ENCODE measurements around the gene CENPO. TPM values are rescaled to one million over a fixed set of nuclear protein-coding genes. Genes with fewer than 3 reads are reported as not detected.

CENPO gene
- total RNA-seq, 1 experiment from 2014 or later = 38.6 TPM

DNA sequence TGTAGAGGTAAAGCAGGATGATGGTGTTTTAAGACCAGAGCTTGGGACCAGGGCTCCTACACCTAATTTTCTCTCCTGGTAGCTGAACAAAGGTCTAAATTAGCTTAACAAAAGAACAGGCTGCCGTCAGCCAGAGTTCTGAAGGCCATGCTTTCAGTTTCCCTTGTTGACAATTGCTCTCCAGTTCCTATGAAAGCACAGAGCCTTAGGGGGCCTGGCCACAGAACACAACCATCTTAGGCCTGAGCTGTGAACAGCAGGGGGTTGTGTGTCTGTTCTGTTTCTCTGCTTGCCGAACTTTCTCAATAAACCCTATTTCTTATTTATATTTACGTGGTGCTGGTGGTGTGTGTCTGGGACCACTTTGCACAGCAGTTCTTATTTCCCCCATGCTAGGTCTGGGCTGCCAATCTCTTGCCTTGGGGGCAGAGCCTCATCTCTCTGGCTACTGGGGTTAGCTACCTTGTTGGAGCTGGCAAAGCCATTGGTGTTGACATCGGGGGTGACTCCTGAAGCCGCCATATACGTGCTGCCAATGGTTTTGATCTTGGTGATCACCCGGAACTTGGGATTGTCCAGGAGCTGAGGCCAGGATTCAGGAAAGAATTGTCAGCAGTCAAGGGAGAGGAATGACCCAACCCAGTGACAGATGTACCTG, 29.0 kb downstream of the CENPO start (continued):
- no peak for TF ChIP-seq ELF4 (CRISPR knock-in tag; IDR thresholded peaks at IDR 0.05; ENCODE audit: low read depth)
- TF ChIP-seq, protein P1, sequence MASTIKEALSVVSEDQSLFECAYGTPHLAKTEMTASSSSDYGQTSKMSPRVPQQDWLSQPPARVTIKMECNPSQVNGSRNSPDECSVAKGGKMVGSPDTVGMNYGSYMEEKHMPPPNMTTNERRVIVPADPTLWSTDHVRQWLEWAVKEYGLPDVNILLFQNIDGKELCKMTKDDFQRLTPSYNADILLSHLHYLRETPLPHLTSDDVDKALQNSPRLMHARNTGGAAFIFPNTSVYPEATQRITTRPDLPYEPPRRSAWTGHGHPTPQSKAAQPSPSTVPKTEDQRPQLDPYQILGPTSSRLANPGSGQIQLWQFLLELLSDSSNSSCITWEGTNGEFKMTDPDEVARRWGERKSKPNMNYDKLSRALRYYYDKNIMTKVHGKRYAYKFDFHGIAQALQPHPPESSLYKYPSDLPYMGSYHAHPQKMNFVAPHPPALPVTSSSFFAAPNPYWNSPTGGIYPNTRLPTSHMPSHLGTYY (CRISPR knock-in tag; IDR thresholded peaks at IDR 0.05) = no peak
- TF ChIP-seq ETV6 (CRISPR knock-in tag; IDR thresholded peaks at IDR 0.05) = 0 out of 2 replicates have a peak, but pooled peaks have one; percentile 52
- TF ChIP-seq, protein P2, sequence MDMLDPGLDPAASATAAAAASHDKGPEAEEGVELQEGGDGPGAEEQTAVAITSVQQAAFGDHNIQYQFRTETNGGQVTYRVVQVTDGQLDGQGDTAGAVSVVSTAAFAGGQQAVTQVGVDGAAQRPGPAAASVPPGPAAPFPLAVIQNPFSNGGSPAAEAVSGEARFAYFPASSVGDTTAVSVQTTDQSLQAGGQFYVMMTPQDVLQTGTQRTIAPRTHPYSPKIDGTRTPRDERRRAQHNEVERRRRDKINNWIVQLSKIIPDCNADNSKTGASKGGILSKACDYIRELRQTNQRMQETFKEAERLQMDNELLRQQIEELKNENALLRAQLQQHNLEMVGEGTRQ (CRISPR knock-in tag; IDR thresholded peaks at IDR 0.05) = no peak
- no peak for TF ChIP-seq JAZF1 (CRISPR knock-in tag; IDR thresholded peaks at IDR 0.05)
- TF ChIP-seq ZNF423 (CRISPR knock-in tag; IDR thresholded peaks at IDR 0.05) = peak; percentile 54; the same call in 1 of the 2 replicates
- TF ChIP-seq, protein P3, sequence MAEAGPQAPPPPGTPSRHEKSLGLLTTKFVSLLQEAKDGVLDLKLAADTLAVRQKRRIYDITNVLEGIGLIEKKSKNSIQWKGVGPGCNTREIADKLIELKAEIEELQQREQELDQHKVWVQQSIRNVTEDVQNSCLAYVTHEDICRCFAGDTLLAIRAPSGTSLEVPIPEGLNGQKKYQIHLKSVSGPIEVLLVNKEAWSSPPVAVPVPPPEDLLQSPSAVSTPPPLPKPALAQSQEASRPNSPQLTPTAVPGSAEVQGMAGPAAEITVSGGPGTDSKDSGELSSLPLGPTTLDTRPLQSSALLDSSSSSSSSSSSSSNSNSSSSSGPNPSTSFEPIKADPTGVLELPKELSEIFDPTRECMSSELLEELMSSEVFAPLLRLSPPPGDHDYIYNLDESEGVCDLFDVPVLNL (CRISPR knock-in tag; IDR thresholded peaks at IDR 0.05; ENCODE audit: borderline replicate concordance, low read depth) = no peak
- no peak for TF ChIP-seq EMX1 (CRISPR knock-in tag; IDR thresholded peaks at IDR 0.05)
- TF ChIP-seq FOXP1 (CRISPR knock-in tag; IDR thresholded peaks at IDR 0.05; ENCODE audit: borderline replicate concordance) = no peak
- TF ChIP-seq, protein P4, sequence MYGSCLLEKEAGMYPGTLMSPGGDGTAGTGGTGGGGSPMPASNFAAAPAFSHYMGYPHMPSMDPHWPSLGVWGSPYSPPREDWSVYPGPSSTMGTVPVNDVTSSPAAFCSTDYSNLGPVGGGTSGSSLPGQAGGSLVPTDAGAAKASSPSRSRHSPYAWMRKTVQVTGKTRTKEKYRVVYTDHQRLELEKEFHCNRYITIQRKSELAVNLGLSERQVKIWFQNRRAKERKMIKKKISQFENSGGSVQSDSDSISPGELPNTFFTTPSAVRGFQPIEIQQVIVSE (CRISPR knock-in tag; IDR thresholded peaks at IDR 0.05; ENCODE audit: borderline replicate concordance) = no peak
- TF ChIP-seq, protein P5, sequence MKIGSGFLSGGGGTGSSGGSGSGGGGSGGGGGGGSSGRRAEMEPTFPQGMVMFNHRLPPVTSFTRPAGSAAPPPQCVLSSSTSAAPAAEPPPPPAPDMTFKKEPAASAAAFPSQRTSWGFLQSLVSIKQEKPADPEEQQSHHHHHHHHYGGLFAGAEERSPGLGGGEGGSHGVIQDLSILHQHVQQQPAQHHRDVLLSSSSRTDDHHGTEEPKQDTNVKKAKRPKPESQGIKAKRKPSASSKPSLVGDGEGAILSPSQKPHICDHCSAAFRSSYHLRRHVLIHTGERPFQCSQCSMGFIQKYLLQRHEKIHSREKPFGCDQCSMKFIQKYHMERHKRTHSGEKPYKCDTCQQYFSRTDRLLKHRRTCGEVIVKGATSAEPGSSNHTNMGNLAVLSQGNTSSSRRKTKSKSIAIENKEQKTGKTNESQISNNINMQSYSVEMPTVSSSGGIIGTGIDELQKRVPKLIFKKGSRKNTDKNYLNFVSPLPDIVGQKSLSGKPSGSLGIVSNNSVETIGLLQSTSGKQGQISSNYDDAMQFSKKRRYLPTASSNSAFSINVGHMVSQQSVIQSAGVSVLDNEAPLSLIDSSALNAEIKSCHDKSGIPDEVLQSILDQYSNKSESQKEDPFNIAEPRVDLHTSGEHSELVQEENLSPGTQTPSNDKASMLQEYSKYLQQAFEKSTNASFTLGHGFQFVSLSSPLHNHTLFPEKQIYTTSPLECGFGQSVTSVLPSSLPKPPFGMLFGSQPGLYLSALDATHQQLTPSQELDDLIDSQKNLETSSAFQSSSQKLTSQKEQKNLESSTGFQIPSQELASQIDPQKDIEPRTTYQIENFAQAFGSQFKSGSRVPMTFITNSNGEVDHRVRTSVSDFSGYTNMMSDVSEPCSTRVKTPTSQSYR (CRISPR knock-in tag; IDR thresholded peaks at IDR 0.05) = no peak

DNA sequence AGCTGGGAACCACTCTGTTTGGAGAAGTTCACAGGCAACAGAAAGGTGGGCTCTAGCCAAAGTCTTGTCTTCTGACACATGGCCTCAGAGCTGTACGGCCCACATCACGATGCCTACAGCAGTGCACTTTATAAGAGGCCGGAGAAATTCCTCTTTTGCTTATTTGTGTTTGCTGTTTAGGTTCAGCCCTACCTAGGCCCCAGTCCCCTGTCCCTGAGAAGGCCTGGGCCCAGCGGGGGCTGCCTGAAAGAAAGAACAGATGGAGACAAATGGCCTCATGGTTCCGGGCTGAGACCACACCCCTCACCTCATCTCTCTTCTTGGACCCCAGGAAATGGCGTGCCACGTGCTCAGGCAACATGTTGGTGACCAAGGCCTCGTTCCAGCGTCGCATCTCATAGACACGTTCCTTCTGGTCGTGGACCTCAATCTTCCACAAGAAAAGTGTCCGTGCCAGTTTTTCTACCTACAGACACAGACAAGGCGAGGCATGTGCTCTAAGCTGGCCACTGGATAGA, 30.9 kb downstream of the CENPO start:
- H3K36me3 Mint-ChIP-seq = peaks cover 55% of the 10 kb centered on the region
- peaks cover 50% of the 10 kb centered on the region for H3K4me1 Mint-ChIP-seq
- DNase-seq (ENCODE audit: low spot score) (peak; percentile 7), ATAC-seq (no peak)
- no peaks in the 10 kb centered on the region; the same call in 1 of the 2 replicates for H3K27me3 Mint-ChIP-seq (ENCODE audit: low read depth)
- H3K4me3 Mint-ChIP-seq = no peak overlapping the region
- ChIA-PET CTCF (interaction anchor here (1.1 kb wide), 1 partner anchor 211 kb away, joined by 4 read pairs; no protein-coding TSS in a partner anchor), POLR2A (no interaction called here)
- TF ChIP-seq, protein P6, sequence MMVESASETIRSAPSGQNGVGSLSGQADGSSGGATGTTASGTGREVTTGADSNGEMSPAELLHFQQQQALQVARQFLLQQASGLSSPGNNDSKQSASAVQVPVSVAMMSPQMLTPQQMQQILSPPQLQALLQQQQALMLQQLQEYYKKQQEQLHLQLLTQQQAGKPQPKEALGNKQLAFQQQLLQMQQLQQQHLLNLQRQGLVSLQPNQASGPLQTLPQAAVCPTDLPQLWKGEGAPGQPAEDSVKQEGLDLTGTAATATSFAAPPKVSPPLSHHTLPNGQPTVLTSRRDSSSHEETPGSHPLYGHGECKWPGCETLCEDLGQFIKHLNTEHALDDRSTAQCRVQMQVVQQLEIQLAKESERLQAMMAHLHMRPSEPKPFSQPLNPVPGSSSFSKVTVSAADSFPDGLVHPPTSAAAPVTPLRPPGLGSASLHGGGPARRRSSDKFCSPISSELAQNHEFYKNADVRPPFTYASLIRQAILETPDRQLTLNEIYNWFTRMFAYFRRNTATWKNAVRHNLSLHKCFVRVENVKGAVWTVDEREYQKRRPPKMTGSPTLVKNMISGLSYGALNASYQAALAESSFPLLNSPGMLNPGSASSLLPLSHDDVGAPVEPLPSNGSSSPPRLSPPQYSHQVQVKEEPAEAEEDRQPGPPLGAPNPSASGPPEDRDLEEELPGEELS (CRISPR knock-in tag; IDR thresholded peaks at IDR 0.05) = no peak
- no peak for TF ChIP-seq ZNF263 (CRISPR knock-in tag; IDR thresholded peaks at IDR 0.05; ENCODE audit: low read depth)
- TF ChIP-seq, protein P7, sequence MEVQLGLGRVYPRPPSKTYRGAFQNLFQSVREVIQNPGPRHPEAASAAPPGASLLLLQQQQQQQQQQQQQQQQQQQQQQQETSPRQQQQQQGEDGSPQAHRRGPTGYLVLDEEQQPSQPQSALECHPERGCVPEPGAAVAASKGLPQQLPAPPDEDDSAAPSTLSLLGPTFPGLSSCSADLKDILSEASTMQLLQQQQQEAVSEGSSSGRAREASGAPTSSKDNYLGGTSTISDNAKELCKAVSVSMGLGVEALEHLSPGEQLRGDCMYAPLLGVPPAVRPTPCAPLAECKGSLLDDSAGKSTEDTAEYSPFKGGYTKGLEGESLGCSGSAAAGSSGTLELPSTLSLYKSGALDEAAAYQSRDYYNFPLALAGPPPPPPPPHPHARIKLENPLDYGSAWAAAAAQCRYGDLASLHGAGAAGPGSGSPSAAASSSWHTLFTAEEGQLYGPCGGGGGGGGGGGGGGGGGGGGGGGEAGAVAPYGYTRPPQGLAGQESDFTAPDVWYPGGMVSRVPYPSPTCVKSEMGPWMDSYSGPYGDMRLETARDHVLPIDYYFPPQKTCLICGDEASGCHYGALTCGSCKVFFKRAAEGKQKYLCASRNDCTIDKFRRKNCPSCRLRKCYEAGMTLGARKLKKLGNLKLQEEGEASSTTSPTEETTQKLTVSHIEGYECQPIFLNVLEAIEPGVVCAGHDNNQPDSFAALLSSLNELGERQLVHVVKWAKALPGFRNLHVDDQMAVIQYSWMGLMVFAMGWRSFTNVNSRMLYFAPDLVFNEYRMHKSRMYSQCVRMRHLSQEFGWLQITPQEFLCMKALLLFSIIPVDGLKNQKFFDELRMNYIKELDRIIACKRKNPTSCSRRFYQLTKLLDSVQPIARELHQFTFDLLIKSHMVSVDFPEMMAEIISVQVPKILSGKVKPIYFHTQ (CRISPR knock-in tag; IDR thresholded peaks at IDR 0.05) = no peak
- no peak for TF ChIP-seq FOXJ3 (CRISPR knock-in tag; IDR thresholded peaks at IDR 0.05; ENCODE audit: borderline replicate concordance)
- TF ChIP-seq TCF7 (CRISPR knock-in tag; IDR thresholded peaks at IDR 0.05; ENCODE audit: low read depth) = no peak
- TF ChIP-seq SP1 (CRISPR knock-in tag; conservative IDR thresholded peaks at IDR 0.05) = no peak
- TF ChIP-seq, protein P8, sequence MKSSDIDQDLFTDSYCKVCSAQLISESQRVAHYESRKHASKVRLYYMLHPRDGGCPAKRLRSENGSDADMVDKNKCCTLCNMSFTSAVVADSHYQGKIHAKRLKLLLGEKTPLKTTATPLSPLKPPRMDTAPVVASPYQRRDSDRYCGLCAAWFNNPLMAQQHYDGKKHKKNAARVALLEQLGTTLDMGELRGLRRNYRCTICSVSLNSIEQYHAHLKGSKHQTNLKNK (CRISPR knock-in tag; IDR thresholded peaks at IDR 0.05) = no peak
- peak overlapping the region; percentile 11; the same call in 1 of the 2 replicates for H3K27ac Mint-ChIP-seq
- H3K9me3 Mint-ChIP-seq = peaks cover 11% of the 10 kb centered on the region; the same call in 1 of the 2 replicates
